H1 (cell line): ENCODE data around the gene GSTO2. TPM values are rescaled to one million over a fixed set of nuclear protein-coding genes. Genes with fewer than 3 reads are reported as not detected.

Source experiments
- CREB1 ChIP-seq: IDR thresholded peaks from 2 replicates; pipeline ENCODE4 v1.6.1; 2012; ENCODE audit warnings: inconsistent platforms
- CTBP2 ChIP-seq: IDR thresholded peaks from 2 replicates; pipeline ENCODE4 v1.7.0; 2011; ENCODE audit warnings: borderline replicate concordance, mild to moderate bottlenecking, moderate library complexity, mixed read lengths, low read length; ENCODE audit not compliant: insufficient read depth, insufficient read length
- HDAC6 ChIP-seq: IDR thresholded peaks from one replicate; pipeline ENCODE4 v1.7.1; 2012; ENCODE audit warnings: low read depth, mild to moderate bottlenecking, inconsistent platforms, low read length, moderate library complexity
- KDM1A ChIP-seq: fragments of 200-600, 300-600 bp; sonication (generic); IDR thresholded peaks from 2 replicates; pipeline ENCODE4 v1.7.1; 2016; ENCODE audit warnings: mild to moderate bottlenecking, low read length, borderline replicate concordance
- TEAD4 ChIP-seq: IDR thresholded peaks from 2 replicates; pipeline ENCODE4 v1.6.1; 2012; ENCODE audit warnings: low read depth, low read length, inconsistent platforms, mixed read lengths
- polyA plus RNA-seq, 7 experiments: library from polyadenylated mRNA; depleted of rRNA in 3 of 7; stranded (reverse) in 5 of 7; unstranded in 2 of 7; fragments of >200 nt in 5 of 7; fragments of 200-250 nt in 2 of 7; gene quantifications; 1 replicate in 5 of 7; 2 replicates in 1 of 7; 4 replicates in 1 of 7; pipeline versions ENCODE4 v1.2.1 to v1.2.3, GENCODE V29; 2011 to 2013; ENCODE audit warnings: missing spikeins in 2 of 7, mixed read lengths in 2 of 7
- total RNA-seq: library from RNA; stranded (reverse); fragmentation: NEBNext Ultra II Directional; extraction: Animal tissue kit (Norgen Biotek cat#: 25700); gene quantifications from 2 replicates; pipeline ENCODE4 v1.2.1, GENCODE V29; 2021

The GSTO2 gene
- total and polyA plus RNA-seq, 2 of the 8 experiments (the other 6 are each of a cell fraction or from before 2014, with no cell fraction given): 13.1 to 41.7 TPM

DNA sequence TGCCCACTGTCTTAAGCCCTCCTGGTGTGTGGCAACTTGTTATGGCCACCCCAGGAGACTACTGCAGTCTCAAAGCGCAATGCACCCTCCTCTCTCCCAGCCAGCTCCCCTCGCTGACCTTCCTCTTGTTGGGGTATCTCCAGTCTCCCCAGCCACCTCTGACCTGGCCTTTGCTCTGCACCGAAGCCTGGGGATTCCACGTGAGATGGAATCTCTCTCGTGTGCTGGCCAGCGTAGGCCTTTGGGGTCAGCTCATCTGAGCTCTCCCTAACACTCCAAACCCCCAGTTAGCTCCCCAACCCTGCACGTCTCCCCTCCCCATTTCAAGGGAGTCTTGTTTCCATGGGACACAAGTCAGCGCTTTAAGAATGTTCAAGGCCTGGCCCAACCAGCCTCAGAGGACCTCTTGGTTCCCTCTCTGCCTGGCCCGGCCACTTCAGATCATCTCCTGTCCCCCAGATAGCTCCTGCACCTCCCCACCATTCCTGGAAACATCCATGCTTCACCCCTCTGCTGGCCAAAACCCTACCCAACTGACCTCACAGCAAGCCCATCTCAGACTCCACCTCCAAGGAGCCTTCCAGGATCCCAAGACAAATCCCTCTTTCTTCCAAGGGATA is 58.1 kb downstream of the GSTO2 start (continued):
- no peak for TF ChIP-seq TEAD4
- no peak for TF ChIP-seq KDM1A
- TF ChIP-seq HDAC6: no peak
- no peak for TF ChIP-seq CTBP2
- no peak for TF ChIP-seq CREB1
